Measurements from ENCODE around the gene DPP7. TPM values are rescaled to one million over a fixed set of nuclear protein-coding genes. Genes with fewer than 3 reads are reported as not detected.

DPP7 gene
- total and polyA plus RNA-seq, 2 of the 4 experiments (the other 2 are of a cell fraction), result 14.9 to 76.4 TPM

GRCh38 chr9:137105814-137106661, 8.5 kb downstream of the DPP7 start:
- Histone ChIP-seq H4K91ac (ENCODE audit: insufficient read depth, low read depth, low read length) (no peak overlapping the region), H3K23ac (ENCODE audit: low read depth, low read length) (no peak overlapping the region), H2BK15ac (ENCODE audit: low read depth, low read length) (no peak overlapping the region), H3K27me3 (ENCODE audit: control insufficient read depth, insufficient read depth, low read length) (no peaks in the 10 kb centered on the region), H4K20me1 (ENCODE audit: insufficient read depth, low read length) (peaks cover 5% of the 10 kb centered on the region), H2AK9ac (replicated peaks; ENCODE audit: low read depth, low read length, poor library complexity) (no peak overlapping the region), H3K9ac (ENCODE audit: low read depth, low read length) (no peak overlapping the region), H3K9me1 (ENCODE audit: insufficient read depth, low read length) (no peaks in the 10 kb centered on the region; the same call in 1 of the 2 replicates), H4K5ac (ENCODE audit: low read depth, low read length) (no peak overlapping the region), H3K27ac (ENCODE audit: insufficient read depth, low read length) (no peak overlapping the region), H3K4ac (ENCODE audit: low read depth, low read length) (no peak overlapping the region), H3K4me2 (ENCODE audit: low read depth, low read length) (no peak overlapping the region), H4K8ac (ENCODE audit: low read depth in 2 of 2, low read length in 2 of 2) (no peak overlapping the region), H3K4me1 (ENCODE audit: control insufficient read depth, insufficient read depth, low read length) (no peaks in the 10 kb centered on the region), H3K9me3 (ENCODE audit: control insufficient read depth, insufficient read depth, low read length) (no peaks in the 10 kb centered on the region; the same call in 1 of the 2 replicates), H3K79me1 (ENCODE audit: low read depth in 1 of 2, low read length in 2 of 2) (peaks cover 0 to 20% of the 10 kb centered on the region in 2 experiments; a peak in 2 of 4 replicates), H3K36me3 (ENCODE audit: control insufficient read depth, insufficient read depth, low read length) (peaks cover 85% of the 10 kb centered on the region), H2BK20ac (ENCODE audit: low read depth, low read length) (no peak overlapping the region), H2AK5ac (ENCODE audit: low read depth, low read length) (no peak overlapping the region), H3K14ac (replicated peaks; ENCODE audit: low read depth, low read length) (no peak overlapping the region), H2BK5ac (ENCODE audit: low read depth, low read length, poor library complexity, severe bottlenecking) (no peak overlapping the region), H3K56ac (ENCODE audit: extremely low read depth, insufficient read depth, low read length) (no peak overlapping the region), H3K18ac (ENCODE audit: low read depth, low read length) (no peak overlapping the region), H2BK120ac (ENCODE audit: low read depth, low read length) (no peak overlapping the region), H3K4me3 (ENCODE audit: insufficient read depth, low read depth, low read length) (no peak overlapping the region), H2AFZ (replicated peaks; ENCODE audit: low read length, poor library complexity) (no peak overlapping the region)
- in situ Hi-C loops (cut with MboI; ENCODE audit: low sequenced_read_pairs) (no loop called here), intact Hi-C loops (cut with micrococcal nuclease) (no loop called here), dilution Hi-C loops (cut with HindIII; ENCODE audit: low sequenced_read_pairs, unreplicated experiment) (no loop called here)
- ChIA-PET CTCF (no interaction called here), POLR2A (ENCODE audit: unreplicated experiment) (no interaction called here)
- WGBS, 2 experiments (ENCODE audit: extremely low coverage in 2 of 2, insufficient read length in 1 of 2), result 97% methylated on average over 11 of the region's 31 CpGs; no CpG with 5 or more reads in 1 of the 2 experiments
- DNase-seq, result no peak
- ATAC-seq (ENCODE audit: low read depth), result no peak
- BruUV-seq (replicated peaks), result no TSS peak
- TF ChIP-seq CHD1 (IDR thresholded peaks at IDR 0.05; ENCODE audit: low read depth, low read length), result no peak
- TF ChIP-seq CEBPB (IDR thresholded peaks at IDR 0.05; ENCODE audit: low read depth, low read length), result no peak
- TF ChIP-seq SMC3 (IDR thresholded peaks at IDR 0.05; ENCODE audit: low read depth, low read length), result no peak
- no peak for TF ChIP-seq BHLHE40 (IDR thresholded peaks at IDR 0.05; ENCODE audit: low read depth, low read length)
- TF ChIP-seq CTCF (conservative IDR thresholded peaks at IDR 0.05; ENCODE audit: low read depth, low read length), result no peak
- no peak for TF ChIP-seq NFE2L2 (IDR thresholded peaks at IDR 0.05; ENCODE audit: low read depth, low read length)
- no peak for TF ChIP-seq USF2 (IDR thresholded peaks at IDR 0.05; ENCODE audit: low read depth, low read length)
- no peak for TF ChIP-seq ELK1 (IDR thresholded peaks at IDR 0.05; ENCODE audit: borderline replicate concordance, low read depth, low read length)
- no peak for TF ChIP-seq FOS (IDR thresholded peaks at IDR 0.05; ENCODE audit: low read depth, low read length)
- TF ChIP-seq MAFK (IDR thresholded peaks at IDR 0.05; ENCODE audit: low read depth, low read length), result no peak
- no peak for TF ChIP-seq MAZ (IDR thresholded peaks at IDR 0.05; ENCODE audit: borderline replicate concordance, low read depth, low read length)
- TF ChIP-seq RCOR1 (IDR thresholded peaks at IDR 0.05; ENCODE audit: insufficient replicate concordance, low read length), result no peak
- TF ChIP-seq MXI1 (IDR thresholded peaks at IDR 0.05; ENCODE audit: borderline replicate concordance, low read depth, low read length), result no peak
- no peak for TF ChIP-seq RFX5 (IDR thresholded peaks at IDR 0.05; ENCODE audit: low read depth, low read length)
- no peak for TF ChIP-seq POLR2A (IDR thresholded peaks at IDR 0.05; ENCODE audit: low read depth, low read length)

Measured in IMR-90 (cell line).